HepG2 (cell line): ENCODE results near the gene MRRF. TPM values are rescaled to one million over a fixed set of nuclear protein-coding genes. Genes with fewer than 3 reads are reported as not detected.

Experiments
- ARNT2 ChIP-seq: sonication (generic); formaldehyde crosslinking; IDR thresholded peaks from 2 replicates; pipeline ENCODE4 v1.8.0; 2022; ENCODE audit warnings: mild to moderate bottlenecking, low read depth, missing genetic modification reagents, moderate library complexity
- HMGXB3 ChIP-seq: sonication (generic); formaldehyde crosslinking; IDR thresholded peaks from 2 replicates; pipeline ENCODE4 v1.4.0; 2020; ENCODE audit warnings: missing genetic modification reagents, borderline replicate concordance
- HNRNPLL ChIP-seq: fragments of 200-400 bp; formaldehyde crosslinking; IDR thresholded peaks from 2 replicates; pipeline ENCODE4 v1.6.1; 2017; ENCODE audit warnings: mild to moderate bottlenecking, low read depth, low read length; ENCODE audit not compliant: poor library complexity, severe bottlenecking
- MYPOP ChIP-seq: sonication (generic); formaldehyde crosslinking; IDR thresholded peaks from 2 replicates; pipeline ENCODE4 v1.8.1; 2023; ENCODE audit warnings: mild to moderate bottlenecking, moderate library complexity, missing genetic modification reagents
- NFKBIZ ChIP-seq: IDR thresholded peaks from 2 replicates; pipeline ENCODE4 v1.6.1; 2018; ENCODE audit warnings: missing genetic modification reagents, missing compliant biosample characterization
- RFXANK ChIP-seq: IDR thresholded peaks from 2 replicates; pipeline ENCODE4 v1.6.1; 2016
- SATB2 ChIP-seq: sonication (generic); formaldehyde crosslinking; IDR thresholded peaks from 2 replicates; pipeline ENCODE4 v1.5.0; 2020; ENCODE audit warnings: missing genetic modification reagents
- ZFP90 ChIP-seq: sonication (generic); formaldehyde crosslinking; IDR thresholded peaks from 2 replicates; pipeline ENCODE4 v1.8.0; 2022; ENCODE audit warnings: missing genetic modification reagents, mild to moderate bottlenecking, inconsistent platforms, borderline replicate concordance
- ZNF484 ChIP-seq: sonication (generic); formaldehyde crosslinking; IDR thresholded peaks from 2 replicates; pipeline ENCODE4 v1.5.1; 2020; ENCODE audit warnings: mild to moderate bottlenecking, low read depth, missing genetic modification reagents, borderline replicate concordance
- polyA plus RNA-seq, 8 experiments: library from polyadenylated mRNA; depleted of rRNA in 3 of 8; stranded (reverse) in 7 of 8; unstranded in 1 of 8; fragments of >200 nt; fragmentation: Illumina TruSeq in 4 of 8; extraction: Trizol in 4 of 8; gene quantifications; 2 replicates each; pipeline versions ENCODE4 v1.2.1 to v1.2.3, GENCODE V29; 2011 to 2016; ENCODE audit warnings: low read depth in 4 of 8, missing spikeins in 1 of 8, mixed read lengths in 1 of 8; ENCODE audit not compliant: insufficient read depth in 1 of 8
- total RNA-seq, 5 experiments: library from RNA; depleted of rRNA; stranded (reverse); fragments of >200 nt; fragmentation: Illumina TruSeq; extraction: Trizol; gene quantifications; 2 replicates each; pipeline ENCODE4 v1.2.3, GENCODE V29; 2016; ENCODE audit warnings: low read depth in 1 of 5
- TF ChIP-seq, protein P1 (sequence below): sonication (generic); formaldehyde crosslinking; IDR thresholded peaks from 2 replicates; pipeline ENCODE4 v1.4.0; 2020; ENCODE audit warnings: mild to moderate bottlenecking, missing genetic modification reagents
- TF ChIP-seq, protein P2 (sequence below): sonication (generic); formaldehyde crosslinking; IDR thresholded peaks from 2 replicates; pipeline ENCODE4 v1.4.0; 2020; ENCODE audit warnings: missing genetic modification reagents
- TF ChIP-seq, protein P3 (sequence below): sonication (generic); formaldehyde crosslinking; IDR thresholded peaks from 2 replicates; pipeline ENCODE4 v1.4.0; 2020; ENCODE audit warnings: mild to moderate bottlenecking, missing genetic modification reagents

Gene MRRF
- total and polyA plus RNA-seq, 2 of the 13 experiments (the other 11 are each of a cell fraction or from before 2014, with no cell fraction given) = 37.3 to 44.3 TPM

DNA sequence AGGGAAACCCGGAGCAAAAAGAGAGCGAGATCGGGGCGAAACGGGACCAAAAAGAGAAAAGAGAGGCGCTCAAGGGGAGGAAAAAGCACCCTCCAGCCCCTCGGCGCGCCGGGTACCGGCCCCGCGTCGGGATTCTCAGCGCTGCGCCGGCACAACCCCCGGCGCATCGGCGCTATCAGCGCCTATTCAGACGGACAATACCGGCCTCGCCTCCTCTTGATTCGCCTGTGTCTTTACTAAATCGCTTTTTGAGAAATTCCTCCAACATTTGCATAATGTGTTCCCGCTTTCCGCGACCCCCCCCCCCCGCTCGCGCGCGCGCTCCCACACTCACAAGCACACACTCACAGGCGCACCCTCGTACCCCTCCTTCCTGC lies 36.5 kb upstream of the MRRF start (continued):
- no peak for TF ChIP-seq HMGXB3
- TF ChIP-seq HNRNPLL = peak; percentile 62
- TF ChIP-seq, protein P1, sequence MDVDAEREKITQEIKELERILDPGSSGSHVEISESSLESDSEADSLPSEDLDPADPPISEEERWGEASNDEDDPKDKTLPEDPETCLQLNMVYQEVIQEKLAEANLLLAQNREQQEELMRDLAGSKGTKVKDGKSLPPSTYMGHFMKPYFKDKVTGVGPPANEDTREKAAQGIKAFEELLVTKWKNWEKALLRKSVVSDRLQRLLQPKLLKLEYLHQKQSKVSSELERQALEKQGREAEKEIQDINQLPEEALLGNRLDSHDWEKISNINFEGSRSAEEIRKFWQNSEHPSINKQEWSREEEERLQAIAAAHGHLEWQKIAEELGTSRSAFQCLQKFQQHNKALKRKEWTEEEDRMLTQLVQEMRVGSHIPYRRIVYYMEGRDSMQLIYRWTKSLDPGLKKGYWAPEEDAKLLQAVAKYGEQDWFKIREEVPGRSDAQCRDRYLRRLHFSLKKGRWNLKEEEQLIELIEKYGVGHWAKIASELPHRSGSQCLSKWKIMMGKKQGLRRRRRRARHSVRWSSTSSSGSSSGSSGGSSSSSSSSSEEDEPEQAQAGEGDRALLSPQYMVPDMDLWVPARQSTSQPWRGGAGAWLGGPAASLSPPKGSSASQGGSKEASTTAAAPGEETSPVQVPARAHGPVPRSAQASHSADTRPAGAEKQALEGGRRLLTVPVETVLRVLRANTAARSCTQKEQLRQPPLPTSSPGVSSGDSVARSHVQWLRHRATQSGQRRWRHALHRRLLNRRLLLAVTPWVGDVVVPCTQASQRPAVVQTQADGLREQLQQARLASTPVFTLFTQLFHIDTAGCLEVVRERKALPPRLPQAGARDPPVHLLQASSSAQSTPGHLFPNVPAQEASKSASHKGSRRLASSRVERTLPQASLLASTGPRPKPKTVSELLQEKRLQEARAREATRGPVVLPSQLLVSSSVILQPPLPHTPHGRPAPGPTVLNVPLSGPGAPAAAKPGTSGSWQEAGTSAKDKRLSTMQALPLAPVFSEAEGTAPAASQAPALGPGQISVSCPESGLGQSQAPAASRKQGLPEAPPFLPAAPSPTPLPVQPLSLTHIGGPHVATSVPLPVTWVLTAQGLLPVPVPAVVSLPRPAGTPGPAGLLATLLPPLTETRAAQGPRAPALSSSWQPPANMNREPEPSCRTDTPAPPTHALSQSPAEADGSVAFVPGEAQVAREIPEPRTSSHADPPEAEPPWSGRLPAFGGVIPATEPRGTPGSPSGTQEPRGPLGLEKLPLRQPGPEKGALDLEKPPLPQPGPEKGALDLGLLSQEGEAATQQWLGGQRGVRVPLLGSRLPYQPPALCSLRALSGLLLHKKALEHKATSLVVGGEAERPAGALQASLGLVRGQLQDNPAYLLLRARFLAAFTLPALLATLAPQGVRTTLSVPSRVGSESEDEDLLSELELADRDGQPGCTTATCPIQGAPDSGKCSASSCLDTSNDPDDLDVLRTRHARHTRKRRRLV (CRISPR knock-in tag) = no peak
- TF ChIP-seq ZNF484 = no peak
- TF ChIP-seq, protein P2, sequence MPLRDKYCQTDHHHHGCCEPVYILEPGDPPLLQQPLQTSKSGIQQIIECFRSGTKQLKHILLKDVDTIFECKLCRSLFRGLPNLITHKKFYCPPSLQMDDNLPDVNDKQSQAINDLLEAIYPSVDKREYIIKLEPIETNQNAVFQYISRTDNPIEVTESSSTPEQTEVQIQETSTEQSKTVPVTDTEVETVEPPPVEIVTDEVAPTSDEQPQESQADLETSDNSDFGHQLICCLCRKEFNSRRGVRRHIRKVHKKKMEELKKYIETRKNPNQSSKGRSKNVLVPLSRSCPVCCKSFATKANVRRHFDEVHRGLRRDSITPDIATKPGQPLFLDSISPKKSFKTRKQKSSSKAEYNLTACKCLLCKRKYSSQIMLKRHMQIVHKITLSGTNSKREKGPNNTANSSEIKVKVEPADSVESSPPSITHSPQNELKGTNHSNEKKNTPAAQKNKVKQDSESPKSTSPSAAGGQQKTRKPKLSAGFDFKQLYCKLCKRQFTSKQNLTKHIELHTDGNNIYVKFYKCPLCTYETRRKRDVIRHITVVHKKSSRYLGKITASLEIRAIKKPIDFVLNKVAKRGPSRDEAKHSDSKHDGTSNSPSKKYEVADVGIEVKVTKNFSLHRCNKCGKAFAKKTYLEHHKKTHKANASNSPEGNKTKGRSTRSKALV (CRISPR knock-in tag) = peak; percentile 72; the same call in 1 of the 2 replicates
- TF ChIP-seq ZFP90 (CRISPR knock-in tag) = no peak
- TF ChIP-seq NFKBIZ = no peak
- no peak for TF ChIP-seq RFXANK (CRISPR knock-in tag)
- no peak for TF ChIP-seq ARNT2 (CRISPR knock-in tag)
- peak; percentile 94 for TF ChIP-seq MYPOP (CRISPR knock-in tag)
- TF ChIP-seq, protein P3, sequence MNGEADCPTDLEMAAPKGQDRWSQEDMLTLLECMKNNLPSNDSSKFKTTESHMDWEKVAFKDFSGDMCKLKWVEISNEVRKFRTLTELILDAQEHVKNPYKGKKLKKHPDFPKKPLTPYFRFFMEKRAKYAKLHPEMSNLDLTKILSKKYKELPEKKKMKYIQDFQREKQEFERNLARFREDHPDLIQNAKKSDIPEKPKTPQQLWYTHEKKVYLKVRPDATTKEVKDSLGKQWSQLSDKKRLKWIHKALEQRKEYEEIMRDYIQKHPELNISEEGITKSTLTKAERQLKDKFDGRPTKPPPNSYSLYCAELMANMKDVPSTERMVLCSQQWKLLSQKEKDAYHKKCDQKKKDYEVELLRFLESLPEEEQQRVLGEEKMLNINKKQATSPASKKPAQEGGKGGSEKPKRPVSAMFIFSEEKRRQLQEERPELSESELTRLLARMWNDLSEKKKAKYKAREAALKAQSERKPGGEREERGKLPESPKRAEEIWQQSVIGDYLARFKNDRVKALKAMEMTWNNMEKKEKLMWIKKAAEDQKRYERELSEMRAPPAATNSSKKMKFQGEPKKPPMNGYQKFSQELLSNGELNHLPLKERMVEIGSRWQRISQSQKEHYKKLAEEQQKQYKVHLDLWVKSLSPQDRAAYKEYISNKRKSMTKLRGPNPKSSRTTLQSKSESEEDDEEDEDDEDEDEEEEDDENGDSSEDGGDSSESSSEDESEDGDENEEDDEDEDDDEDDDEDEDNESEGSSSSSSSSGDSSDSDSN (CRISPR knock-in tag) = no peak
- TF ChIP-seq SATB2 (CRISPR knock-in tag) = no peak
